GM21723 (cell line): ENCODE measurements around the gene NID1.
"Not testable (repeated sequence)": the region's sequence is repeated elsewhere in the genome, so short reads cannot be mapped to it uniquely, and the experiment has no call there.

Experiments used
- ATAC-seq: cut with Tn5 transposase; IDR thresholded peaks from one replicate; pipeline ENCODE4 v1.9.1; 2021; ENCODE audit warnings: mild to moderate bottlenecking, moderate library complexity; ENCODE audit not compliant: unreplicated experiment

NID1 gene

GRCh38 chr1:235971571-235972310 is 93.1 kb downstream of the NID1 start:
- peak; percentile 94 for ATAC-seq

- ATAC-seq, result no peak
These were observed 93.9 kb downstream of the NID1 start for GRCh38 chr1:235971020-235971419.

DNA sequence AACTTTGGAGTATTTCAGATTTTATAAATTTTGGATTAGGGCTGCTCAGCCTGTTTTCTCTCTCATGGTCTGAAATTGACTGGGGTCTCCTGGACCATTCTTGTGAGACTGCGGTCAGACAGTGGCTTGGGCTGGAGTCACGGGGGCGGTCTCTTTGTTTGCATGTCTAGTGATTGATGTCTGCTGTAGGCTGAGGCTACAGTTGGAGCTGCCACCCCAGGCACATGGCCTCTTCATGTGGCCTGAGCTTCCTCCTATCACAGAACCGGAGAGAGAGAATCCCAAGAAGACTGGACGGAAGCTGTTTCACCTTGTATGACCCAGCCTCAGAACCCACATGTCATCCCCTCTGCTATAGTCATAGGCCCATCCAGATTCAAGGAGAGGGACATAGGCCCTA is 96.1 kb downstream of the NID1 start:
- ATAC-seq, result no peak

- ATAC-seq, result not testable (repeated sequence)
These were observed 98.8 kb downstream of the NID1 start for GRCh38 chr1:235966134-235966533.

DNA sequence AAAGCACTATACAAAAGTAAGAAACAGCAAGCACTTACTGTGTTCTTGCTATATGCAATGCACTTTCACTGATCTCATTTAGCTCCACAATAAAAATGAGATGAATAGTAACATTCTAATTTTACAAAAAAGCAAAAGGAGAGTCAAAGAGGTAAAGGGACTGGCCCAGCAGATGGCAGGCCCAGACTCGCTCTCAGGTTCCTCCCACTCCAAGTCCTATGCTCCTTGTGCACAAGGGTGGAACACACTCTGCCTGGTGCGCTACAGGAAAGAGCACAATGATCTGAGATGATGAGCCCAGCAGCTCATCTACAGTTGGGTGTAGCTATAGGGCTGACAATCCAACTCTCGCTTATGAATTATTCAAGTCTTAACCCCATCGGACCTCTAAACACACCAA is 104.1 kb downstream of the NID1 start:
- no peak for ATAC-seq

- ATAC-seq, result no peak
These were observed 106.9 kb downstream of the NID1 start for GRCh38 chr1:235958021-235958420.

GRCh38 chr1:235955777-235956176 is 109.1 kb downstream of the NID1 start:
- ATAC-seq, result no peak

GRCh38 chr1:235954306-235955283 is 110.3 kb downstream of the NID1 start:
- ATAC-seq, result peak; percentile 97

GRCh38 chr1:235953801-235954200 is 111.1 kb downstream of the NID1 start:
- ATAC-seq, result no peak

GRCh38 chr1:235952950-235953615 is 111.8 kb downstream of the NID1 start:
- ATAC-seq, result peak; percentile 50

GRCh38 chr1:235951661-235952060 is 113.2 kb downstream of the NID1 start:
- no peak for ATAC-seq

DNA sequence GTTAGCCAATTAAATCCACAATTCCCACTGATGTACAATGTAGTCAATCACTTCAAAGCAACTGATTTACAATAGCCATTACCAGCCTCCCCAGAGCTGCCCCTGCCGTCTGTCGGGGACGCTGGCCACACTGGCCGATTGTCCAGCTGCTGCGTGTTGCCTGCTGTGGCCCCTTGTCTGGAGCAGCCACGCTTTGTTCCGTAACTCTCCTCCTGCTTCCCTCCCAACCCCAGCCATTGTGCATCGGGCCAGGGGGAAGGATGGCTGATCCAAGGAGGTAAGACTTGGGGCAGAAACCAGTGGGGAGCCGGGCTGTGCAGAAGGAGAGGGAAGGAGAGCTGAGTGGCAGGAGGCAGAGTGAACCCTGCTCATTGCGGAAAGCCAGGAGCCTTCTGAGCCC is 114.6 kb downstream of the NID1 start:
- no peak for ATAC-seq

DNA sequence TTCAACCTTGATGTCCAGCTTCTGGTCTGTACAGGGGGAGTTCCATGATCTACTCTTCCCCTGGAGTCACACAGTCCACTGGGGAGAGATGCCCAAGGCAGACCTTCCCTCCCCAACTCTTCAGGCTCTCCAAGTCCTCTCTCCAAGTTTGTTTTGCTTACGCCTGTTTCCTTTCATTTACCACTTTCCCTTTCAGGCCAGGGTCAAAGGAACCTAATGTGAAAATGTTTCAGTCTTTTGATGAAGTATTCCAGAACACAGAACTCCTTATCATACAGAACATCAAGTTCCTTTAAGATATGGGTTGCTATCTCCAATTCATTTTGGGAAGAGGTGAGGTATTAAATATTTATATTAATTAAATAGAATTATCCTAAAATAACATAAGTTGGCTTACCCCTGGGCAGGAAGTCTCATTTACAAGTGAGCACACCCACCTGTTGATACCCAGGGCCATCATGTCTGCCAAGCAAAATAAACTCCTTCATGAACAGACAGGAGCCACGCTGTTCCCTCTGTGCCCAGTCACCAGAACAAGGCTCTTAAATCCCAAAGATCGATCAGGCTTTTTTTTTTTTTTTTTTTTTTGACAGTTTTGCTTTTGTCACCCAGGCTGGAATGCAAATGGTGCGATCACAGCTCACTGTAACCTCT is 116.0 kb downstream of the NID1 start:
- no peak for ATAC-seq

GRCh38 chr1:235947989-235948388 is 116.9 kb downstream of the NID1 start:
- no peak for ATAC-seq

DNA sequence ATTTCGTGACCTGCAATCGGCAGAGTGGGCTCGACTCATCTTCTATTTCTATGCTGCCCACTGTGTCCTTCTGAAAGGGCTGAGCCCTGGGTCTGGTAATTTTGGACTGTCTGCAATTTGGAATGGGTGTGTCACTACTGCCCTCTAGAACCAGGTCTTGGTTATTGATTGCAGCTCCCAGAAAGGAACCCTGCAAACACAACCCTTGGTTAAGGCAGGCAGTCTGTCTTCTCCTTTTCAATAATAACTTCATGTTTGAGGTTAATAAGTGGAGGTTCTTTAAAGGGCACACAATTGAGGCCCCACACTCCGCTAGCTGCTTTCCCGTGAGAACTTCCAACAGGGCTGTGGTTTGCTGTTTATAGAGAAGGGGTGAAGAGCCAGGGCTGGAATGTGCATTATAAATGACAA is 118.3 kb downstream of the NID1 start:
- peak; percentile 73 for ATAC-seq

DNA sequence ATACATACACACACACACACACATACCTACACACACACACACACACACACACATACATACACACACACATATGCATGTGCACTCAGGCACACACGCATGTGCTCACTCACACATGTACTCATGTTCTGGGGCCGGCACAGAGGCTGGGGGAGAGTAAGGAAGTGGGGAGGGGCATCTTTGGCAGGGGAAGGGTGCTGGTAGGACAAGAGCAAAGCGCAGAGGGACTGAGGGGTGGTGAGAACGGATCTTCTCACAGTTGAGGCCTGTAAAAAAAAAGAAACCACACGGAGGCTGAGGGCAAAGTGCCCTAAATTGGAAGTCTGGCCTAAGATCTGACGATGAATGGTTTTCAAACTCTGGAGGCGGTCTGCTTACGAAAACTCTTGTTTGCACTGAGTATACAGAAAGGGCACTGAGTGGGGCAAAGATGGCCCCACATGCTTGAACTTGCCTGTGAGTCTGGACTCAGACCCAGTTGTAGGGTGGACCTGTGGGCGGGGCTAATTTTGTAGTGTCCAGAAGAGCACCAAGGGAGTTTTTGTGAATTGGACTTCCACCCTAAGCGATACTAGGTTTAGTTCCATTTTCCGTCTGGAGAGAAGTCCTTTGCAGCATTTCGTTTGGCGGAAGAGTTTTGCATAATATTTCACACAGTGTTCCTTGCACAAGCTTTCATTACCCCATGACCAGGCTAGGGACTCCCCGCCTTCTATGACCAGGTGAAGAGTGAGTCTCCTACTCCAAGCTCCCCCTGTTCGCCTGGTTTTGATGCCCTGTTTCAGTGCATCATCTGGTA is 118.9 kb downstream of the NID1 start:
- peak; percentile 71 for ATAC-seq

DNA sequence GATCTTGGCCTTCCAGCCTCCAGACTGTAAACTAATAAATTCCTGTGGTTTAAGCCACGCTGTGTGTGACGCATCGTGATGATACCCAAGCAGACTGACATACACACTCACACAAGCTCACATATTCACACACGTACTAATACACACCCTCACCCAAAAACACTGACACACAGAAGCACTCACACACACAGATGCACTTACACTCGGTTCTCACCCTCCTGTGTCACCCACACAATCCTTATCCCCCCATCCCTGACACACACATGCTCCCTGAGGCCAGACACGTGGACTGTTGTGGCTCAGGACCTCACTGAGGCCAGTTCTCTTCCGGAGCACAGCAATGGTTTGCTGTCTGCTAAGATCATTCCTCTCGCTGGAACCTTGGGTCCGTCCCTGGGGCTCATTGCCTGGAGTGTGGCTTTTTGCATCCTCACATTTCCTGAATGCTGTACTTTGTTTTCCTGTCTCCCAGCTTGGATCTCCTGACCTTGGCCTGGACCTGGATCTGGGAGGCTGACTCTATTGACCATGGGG is 121.2 kb downstream of the NID1 start:
- no peak for ATAC-seq

DNA sequence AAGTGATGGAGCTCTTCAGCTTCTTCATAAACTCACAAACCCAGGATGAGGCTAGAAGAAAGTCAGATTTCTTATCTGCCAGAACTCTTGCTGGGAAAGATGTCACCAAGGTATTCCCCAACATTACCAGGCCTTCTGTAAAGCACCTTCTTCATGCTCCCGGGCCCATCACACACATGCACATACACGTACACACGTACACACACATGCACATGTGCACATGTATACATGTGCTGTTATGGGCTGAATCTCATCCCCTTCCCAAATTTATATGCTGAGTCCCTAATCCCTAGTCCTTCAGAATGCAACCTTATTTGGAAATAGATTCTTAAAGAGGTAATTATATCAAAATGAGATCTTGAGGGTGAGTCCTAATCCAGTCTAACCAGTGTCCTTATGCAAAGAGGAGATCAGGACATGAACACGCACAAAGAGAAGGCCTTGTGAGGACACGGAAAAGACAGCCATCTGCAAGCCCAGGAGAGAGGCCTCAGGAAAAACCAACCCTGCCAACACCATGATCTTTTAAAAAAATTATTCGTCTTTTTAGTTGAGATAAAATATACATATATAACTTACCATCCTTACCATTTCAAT is 121.8 kb downstream of the NID1 start:
- no peak for ATAC-seq

DNA sequence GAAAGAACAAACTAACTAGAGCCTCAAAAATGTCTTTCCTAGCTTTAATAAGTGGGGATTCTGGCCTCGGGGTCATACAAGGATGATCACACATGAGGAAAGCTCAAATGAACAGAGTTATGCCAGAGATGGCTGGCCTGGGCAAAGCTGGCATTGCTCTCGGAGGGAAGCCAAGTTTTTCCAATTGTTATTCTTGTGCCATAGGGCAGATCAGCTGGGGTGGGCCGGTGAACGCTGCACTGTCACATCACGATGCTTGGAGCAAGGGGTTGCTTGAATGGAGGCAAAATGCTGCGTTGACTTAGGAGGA is 122.3 kb downstream of the NID1 start:
- no peak for ATAC-seq
